SK-N-MC (cell line): ENCODE measurements around the gene GIMAP1.

Experiments
- EZH2 ChIP-seq: fragments of 200-600 bp; sonication (generic); IDR thresholded peaks from one replicate; pipeline ENCODE4 v1.6.1; 2017; ENCODE audit warnings: antibody characterized with exemption
- POLR2AphosphoS5 ChIP-seq: IDR thresholded peaks from 2 replicates; pipeline ENCODE4 v1.6.1; 2012; ENCODE audit warnings: mild to moderate bottlenecking, low read depth, low read length, borderline replicate concordance

GRCh38 chr7:150731916-150732315 lies 15.5 kb downstream of the GIMAP1 start:
- TF ChIP-seq POLR2AphosphoS5: no peak
- no peak for TF ChIP-seq EZH2
